Fibroblast of villous mesenchyme (primary cell): ENCODE data around the gene UBTF. TPM values are rescaled to one million over a fixed set of nuclear protein-coding genes. Genes with fewer than 3 reads are reported as not detected.

Source experiments
- DNase-seq: peaks from one replicate; pipeline ENCODE4 v3.0.0-alpha.2; 2010; ENCODE audit warnings: low read depth
- H3K4me3 ChIP-seq: 2 replicates; pipeline ENCODE4 v1.5.1; 2011; ENCODE audit warnings: low read depth, mild to moderate bottlenecking, low read length
- CTCF ChIP-seq: IDR thresholded peaks from 2 replicates; pipeline ENCODE4 v1.5.1; 2012; ENCODE audit warnings: low read depth, mild to moderate bottlenecking, low read length; ENCODE audit not compliant: insufficient read depth
- total RNA-seq: library from RNA; depleted of rRNA; stranded (reverse); fragments of >200 nt; gene quantifications from 2 replicates; pipeline ENCODE4 v1.2.3, GENCODE V29; 2012

The UBTF gene
- total RNA-seq, 1 donor: 46.6 TPM

GRCh38 chr17:44187131-44187899 is 32.2 kb downstream of the UBTF start:
- peak overlapping the region; percentile 93 for H3K4me3 ChIP-seq
- no peak for TF ChIP-seq CTCF
- DNase-seq: peak; percentile 66

- peak; percentile 100 for DNase-seq
- H3K4me3 ChIP-seq: peak within 1 kb of the TSS; percentile 93
- TF ChIP-seq CTCF: no peak
Measured at GRCh38 chr17:44186307-44187130, 33.0 kb downstream of the UBTF start, which contains the start of gene TMUB2. TMUB2 (plus strand) TSS chr17:44186972; CDS start chr17:44187709, 737 bp downstream.

DNA sequence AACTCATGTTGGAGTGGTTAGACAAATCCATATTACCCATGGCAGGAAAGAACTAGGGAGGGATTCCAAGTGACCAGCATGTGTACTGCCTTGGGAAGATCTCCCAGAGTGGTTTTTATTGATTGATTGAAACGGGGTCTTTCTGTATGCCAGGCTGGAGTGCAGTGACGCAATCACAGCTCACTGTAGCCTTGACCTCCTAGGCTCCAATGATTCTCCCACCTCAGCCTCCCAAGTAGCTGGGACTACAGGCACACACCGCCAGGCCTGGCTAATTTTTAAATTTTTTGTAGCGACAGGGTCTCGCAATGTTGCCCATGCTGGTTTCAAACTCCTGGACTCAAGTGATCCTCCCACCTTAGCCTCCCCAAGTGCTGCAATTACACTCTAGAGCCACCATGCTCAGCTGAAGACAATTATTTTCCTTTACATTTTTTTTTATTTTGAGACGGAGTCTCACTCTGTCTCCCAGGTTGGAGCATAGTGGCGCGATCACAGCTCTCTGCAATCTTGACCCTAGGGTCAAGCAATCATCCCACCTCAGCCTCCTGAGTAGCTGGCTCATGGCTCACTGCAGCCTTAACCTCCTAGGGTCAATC is 35.2 kb downstream of the UBTF start:
- no peak overlapping the region for H3K4me3 ChIP-seq
- DNase-seq: no peak
- no peak for TF ChIP-seq CTCF

GRCh38 chr17:44183024-44183423 is 36.5 kb downstream of the UBTF start:
- no peak overlapping the region for H3K4me3 ChIP-seq
- TF ChIP-seq CTCF: no peak
- no peak for DNase-seq

DNA sequence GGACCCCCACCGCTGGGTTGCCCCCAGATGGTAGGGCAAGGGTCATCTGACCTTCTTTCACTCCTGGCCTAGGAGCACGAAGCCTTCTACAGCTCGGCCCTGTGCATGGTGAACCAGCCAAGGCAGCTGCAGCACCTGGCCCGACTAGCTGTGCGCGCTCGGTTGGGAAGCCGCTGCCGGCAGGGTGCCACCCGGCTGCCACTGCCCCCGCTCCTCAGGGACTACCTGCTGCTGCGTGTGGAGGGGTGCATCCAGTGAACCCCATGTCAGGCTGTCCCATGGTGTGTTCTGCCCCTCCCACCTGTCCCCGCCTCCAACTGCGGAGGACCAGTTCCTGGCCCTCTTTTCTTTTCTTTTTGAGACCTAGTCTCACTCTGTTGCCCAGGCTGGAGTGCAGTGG is 41.3 kb downstream of the UBTF start:
- H3K4me3 ChIP-seq: no peak overlapping the region
- no peak for TF ChIP-seq CTCF
- no peak for DNase-seq

- no peak overlapping the region for H3K4me3 ChIP-seq
- no peak for TF ChIP-seq CTCF
- no peak for DNase-seq
Measured at GRCh38 chr17:44177640-44178039, 41.8 kb downstream of the UBTF start.
